GM21423 (cell line): ENCODE data around the gene POLR3G.

Source experiments
- ATAC-seq: cut with Tn5 transposase; IDR thresholded peaks from one replicate; pipeline ENCODE4 v1.9.1; 2021; ENCODE audit warnings: mild to moderate bottlenecking, moderate library complexity; ENCODE audit not compliant: unreplicated experiment

POLR3G gene

GRCh38 chr5:90495146-90495545 lies 20.5 kb downstream of the POLR3G start:
- ATAC-seq: no peak

- no peak for ATAC-seq
Measured at GRCh38 chr5:90503596-90503995, 28.9 kb downstream of the POLR3G start.

- ATAC-seq: no peak
Measured at GRCh38 chr5:90504743-90505142, 30.1 kb downstream of the POLR3G start.

GRCh38 chr5:90506221-90506620 lies 31.6 kb downstream of the POLR3G start:
- ATAC-seq: no peak

GRCh38 chr5:90510438-90510837 lies 35.8 kb downstream of the POLR3G start:
- no peak for ATAC-seq

GRCh38 chr5:90514520-90514919 lies 39.9 kb downstream of the POLR3G start:
- ATAC-seq: no peak

GRCh38 chr5:90518661-90519060 lies 44.0 kb downstream of the POLR3G start:
- no peak for ATAC-seq

- ATAC-seq: no peak
Measured at GRCh38 chr5:90519081-90519480, 44.4 kb downstream of the POLR3G start.

- ATAC-seq: no peak
Measured at GRCh38 chr5:90528601-90529193, 54.0 kb downstream of the POLR3G start.

GRCh38 chr5:90529194-90529938 lies 54.7 kb downstream of the POLR3G start, which contains the start of gene LYSMD3:
TSS of gene LYSMD3 (minus strand) at chr5:90529584. CDS start at chr5:90525289, 4,295 bp downstream.
- peak; percentile 89 for ATAC-seq

GRCh38 chr5:90529939-90530677 lies 55.4 kb downstream of the POLR3G start:
- ATAC-seq: peak; percentile 41

GRCh38 chr5:90530736-90531487 lies 56.2 kb downstream of the POLR3G start:
- ATAC-seq: no peak

- no peak for ATAC-seq
Measured at GRCh38 chr5:90533794-90534193, 59.1 kb downstream of the POLR3G start.

- ATAC-seq: no peak
Measured at GRCh38 chr5:90534922-90535321, 60.3 kb downstream of the POLR3G start.

GRCh38 chr5:90542827-90543519 lies 68.3 kb downstream of the POLR3G start:
- no peak for ATAC-seq

- no peak for ATAC-seq
Measured at GRCh38 chr5:90545511-90545910, 70.8 kb downstream of the POLR3G start.

GRCh38 chr5:90546216-90546837 lies 71.7 kb downstream of the POLR3G start:
- ATAC-seq: no peak

- ATAC-seq: no peak
Measured at GRCh38 chr5:90547072-90547536, 72.4 kb downstream of the POLR3G start.

GRCh38 chr5:90548069-90548593 lies 73.5 kb downstream of the POLR3G start:
- ATAC-seq: no peak

- ATAC-seq: no peak
Measured at GRCh38 chr5:90549223-90549622, 74.6 kb downstream of the POLR3G start.
